IPS-15b (cell line): ENCODE measurements around the gene DNASE2.

ENCODE experiments used
- H3K27me3 ChIP-seq: one replicate; pipeline ENCODE4 v1.6.1; 2013; ENCODE audit warnings: low read length; ENCODE audit not compliant: control insufficient read depth, insufficient read depth
- H3K36me3 ChIP-seq: one replicate; pipeline ENCODE4 v1.6.1; 2013; ENCODE audit warnings: low read length; ENCODE audit not compliant: control insufficient read depth, insufficient read depth
- H3K4me1 ChIP-seq: one replicate; pipeline ENCODE4 v1.6.1; 2013; ENCODE audit warnings: mild to moderate bottlenecking, low read length; ENCODE audit not compliant: control insufficient read depth, insufficient read depth
- H3K4me3 ChIP-seq: one replicate; pipeline ENCODE4 v1.5.1; 2013; ENCODE audit warnings: low read depth, low read length
- H3K9ac ChIP-seq: one replicate; pipeline ENCODE4 v1.6.1; 2013; ENCODE audit warnings: low read depth, mild to moderate bottlenecking, low read length
- H3K9me3 ChIP-seq: one replicate; pipeline ENCODE4 v1.6.1; 2013; ENCODE audit warnings: mild to moderate bottlenecking, low read length; ENCODE audit not compliant: control insufficient read depth, insufficient read depth

DNASE2 gene

GRCh38 chr19:12884926-12885748, 3.9 kb upstream of the DNASE2 start:
- Histone ChIP-seq H3K4me3 (peak overlapping the region; percentile 74), H3K27me3 (peaks cover 34% of the 10 kb centered on the region), H3K36me3 (no peaks in the 10 kb centered on the region)

DNA sequence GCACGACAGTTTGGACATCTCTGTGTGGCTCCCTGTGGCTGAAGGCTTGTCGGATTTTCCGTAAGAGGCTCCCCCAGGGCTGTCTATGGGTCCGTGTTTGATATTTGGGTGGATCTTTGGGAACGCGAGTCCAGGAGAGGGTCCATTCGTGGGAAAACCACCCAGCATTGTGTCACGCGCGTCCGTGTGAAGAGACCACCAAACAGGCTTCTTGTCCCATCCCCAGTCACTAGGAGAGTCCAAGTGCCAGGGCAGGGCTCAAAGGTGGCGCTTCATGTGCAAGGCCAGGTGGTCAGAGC, 3.3 kb upstream of the DNASE2 start:
- Histone ChIP-seq H3K4me3 (peak overlapping the region; percentile 74), H3K9ac (peak overlapping the region; percentile 41)

More at GRCh38 chr19:12884926-12885748, 3.9 kb upstream of the DNASE2 start:
- H3K9me3 ChIP-seq: no peaks in the 10 kb centered on the region
- peak overlapping the region; percentile 41 for H3K9ac ChIP-seq
- H3K4me1 ChIP-seq: peaks cover 6% of the 10 kb centered on the region

DNA sequence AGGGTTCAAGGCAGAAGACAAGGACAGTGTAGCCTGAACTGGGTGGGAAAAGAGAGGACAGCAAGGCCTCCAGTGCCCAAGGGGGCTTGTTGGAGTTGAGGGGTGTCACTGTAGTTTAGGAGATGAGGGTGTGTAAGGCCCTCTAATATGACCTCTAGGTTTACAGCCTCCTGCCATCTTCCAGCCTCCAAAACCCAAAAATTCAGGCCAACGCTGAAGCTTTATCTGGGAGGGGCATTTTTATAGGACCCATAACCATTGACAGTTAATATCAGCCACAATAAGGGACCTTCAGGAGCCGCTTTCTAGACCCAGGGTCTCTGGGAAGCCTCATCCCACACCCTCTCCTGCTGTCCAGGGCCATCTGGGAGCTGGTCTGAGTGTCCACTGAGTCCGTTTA, 3.0 kb upstream of the DNASE2 start:
- H3K27me3 ChIP-seq: peaks cover 34% of the 10 kb centered on the region
- H3K36me3 ChIP-seq: no peaks in the 10 kb centered on the region
- H3K9me3 ChIP-seq: no peaks in the 10 kb centered on the region
- peak overlapping the region; percentile 74 for H3K4me3 ChIP-seq
- peak overlapping the region; percentile 41 for H3K9ac ChIP-seq
- H3K4me1 ChIP-seq: peaks cover 6% of the 10 kb centered on the region

More for the DNA sequence above, 3.3 kb upstream of the DNASE2 start:
- Histone ChIP-seq H3K27me3 (peaks cover 34% of the 10 kb centered on the region), H3K4me1 (peaks cover 6% of the 10 kb centered on the region), H3K9me3 (no peaks in the 10 kb centered on the region), H3K36me3 (no peaks in the 10 kb centered on the region)

GRCh38 chr19:12882589-12882988, 1.3 kb upstream of the DNASE2 start:
- Histone ChIP-seq H3K36me3 (peaks cover 5% of the 10 kb centered on the region), H3K27me3 (peaks cover 28% of the 10 kb centered on the region), H3K9ac (no peak overlapping the region), H3K9me3 (no peaks in the 10 kb centered on the region), H3K4me3 (no peak overlapping the region), H3K4me1 (peaks cover 6% of the 10 kb centered on the region)

- Histone ChIP-seq H3K36me3 (peaks cover 5% of the 10 kb centered on the region), H3K9me3 (no peaks in the 10 kb centered on the region), H3K4me3 (peak overlapping the region; percentile 79), H3K9ac (peak overlapping the region; percentile 47), H3K4me1 (peaks cover 6% of the 10 kb centered on the region), H3K27me3 (peaks cover 18% of the 10 kb centered on the region)
Observed at GRCh38 chr19:12880551-12881171, 588 bp downstream of the DNASE2 start.

DNA sequence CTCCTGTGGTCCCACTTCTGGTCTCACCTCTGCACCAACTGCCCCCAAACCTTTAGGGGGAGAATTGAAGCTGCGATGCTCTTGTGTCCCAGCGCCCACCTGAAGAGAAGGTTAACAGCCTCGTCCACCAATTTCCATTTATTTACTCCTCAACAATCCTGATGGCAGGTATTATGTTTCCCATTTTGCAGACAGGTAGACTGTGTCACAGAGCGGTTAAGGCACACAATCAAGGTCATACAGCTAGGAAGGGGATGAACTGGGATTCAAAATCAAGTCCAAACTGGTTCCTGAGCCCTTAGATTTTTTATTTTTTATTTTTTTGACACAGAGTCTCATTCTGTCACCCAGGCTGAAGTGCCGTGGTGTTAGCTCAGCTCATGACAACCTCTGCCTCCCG, 6.2 kb downstream of the DNASE2 start:
- Histone ChIP-seq H3K9me3 (no peaks in the 10 kb centered on the region), H3K4me1 (no peaks in the 10 kb centered on the region), H3K4me3 (no peak overlapping the region), H3K27me3 (no peaks in the 10 kb centered on the region), H3K36me3 (peaks cover 9% of the 10 kb centered on the region), H3K9ac (no peak overlapping the region)

- peaks cover 11% of the 10 kb centered on the region for H3K36me3 ChIP-seq
- H3K9me3 ChIP-seq: no peaks in the 10 kb centered on the region
- no peak overlapping the region for H3K9ac ChIP-seq
- no peaks in the 10 kb centered on the region for H3K27me3 ChIP-seq
- H3K4me3 ChIP-seq: peak overlapping the region; percentile 26
- H3K4me1 ChIP-seq: no peaks in the 10 kb centered on the region
Observed at GRCh38 chr19:12873891-12874745, 7.1 kb downstream of the DNASE2 start.

GRCh38 chr19:12872941-12873890, 8.0 kb downstream of the DNASE2 start:
- Histone ChIP-seq H3K4me3 (peak overlapping the region; percentile 26), H3K27me3 (no peaks in the 10 kb centered on the region), H3K36me3 (peaks cover 14% of the 10 kb centered on the region), H3K9me3 (no peaks in the 10 kb centered on the region), H3K4me1 (no peaks in the 10 kb centered on the region), H3K9ac (no peak overlapping the region)

GRCh38 chr19:12872255-12872654, 9.0 kb downstream of the DNASE2 start:
- Histone ChIP-seq H3K36me3 (peaks cover 9% of the 10 kb centered on the region), H3K4me3 (no peak overlapping the region), H3K4me1 (peaks cover under 1% of the 10 kb centered on the region), H3K9me3 (no peaks in the 10 kb centered on the region), H3K27me3 (no peaks in the 10 kb centered on the region), H3K9ac (no peak overlapping the region)

DNA sequence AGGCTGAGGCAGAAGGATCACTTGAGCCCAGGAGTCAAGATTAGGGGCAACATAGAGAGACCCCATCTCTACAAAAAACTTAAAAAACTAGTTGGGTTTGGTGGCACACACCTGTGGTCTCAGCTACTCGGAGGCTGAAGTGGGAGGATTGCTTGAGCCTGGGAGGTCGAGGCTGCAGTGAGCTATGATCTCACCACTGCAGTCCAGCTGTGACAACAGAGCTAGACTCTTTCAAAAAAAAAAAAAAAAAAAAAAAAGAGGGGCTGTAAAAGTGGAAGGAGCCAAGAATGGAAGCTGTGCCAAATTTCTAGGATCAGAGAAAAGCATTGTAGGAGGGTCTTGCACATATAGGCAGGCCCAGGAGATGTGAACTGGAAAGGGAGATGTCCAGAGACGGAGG, 9.6 kb downstream of the DNASE2 start:
- Histone ChIP-seq H3K36me3 (peaks cover 9% of the 10 kb centered on the region), H3K4me1 (peaks cover 5% of the 10 kb centered on the region), H3K9ac (no peak overlapping the region), H3K27me3 (no peaks in the 10 kb centered on the region), H3K4me3 (no peak overlapping the region), H3K9me3 (no peaks in the 10 kb centered on the region)
